ENCODE measurements around the gene IQUB.

Gene IQUB

DNA sequence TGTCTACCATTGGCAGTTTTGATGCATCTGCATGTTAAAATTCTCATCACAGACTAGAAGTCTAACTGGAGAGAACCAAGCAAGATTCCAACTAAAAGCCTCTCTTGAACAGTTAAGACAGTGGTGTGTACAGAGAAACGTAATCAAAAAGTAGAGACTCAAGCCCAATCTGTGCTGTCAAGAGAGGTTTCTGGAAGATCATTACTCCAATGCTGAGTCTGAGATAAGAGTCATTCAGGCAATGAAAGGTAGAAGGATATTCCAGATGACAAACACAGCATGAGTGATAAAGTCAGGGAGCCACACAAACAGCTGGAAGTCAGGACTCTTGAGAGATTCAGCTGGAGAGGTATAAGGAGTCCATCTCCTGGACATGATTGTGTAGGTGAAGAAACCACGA, 48.7 kb downstream of the IQUB start:
- Histone ChIP-seq H3K4me3 (ENCODE audit: low read depth, low read length) (no peak overlapping the region), H3K36me3 (ENCODE audit: control insufficient read depth in 2 of 2, insufficient read depth in 1 of 2, low read length in 2 of 2) (no peaks in the 10 kb centered on the region), H3K9me3 (ENCODE audit: control insufficient read depth, insufficient read depth, low read depth, low read length) (no peaks in the 10 kb centered on the region), H3K27ac (ENCODE audit: extremely low read depth, low read depth, low read length) (no peak overlapping the region), H3K4me1 (ENCODE audit: control insufficient read depth, insufficient read depth, low read length) (no peaks in the 10 kb centered on the region)
- ChIA-PET CTCF (no interaction called here), POLR2A (no interaction called here)
- TF ChIP-seq ZNF776 (tag by site-specific recombination; IDR thresholded peaks at IDR 0.05; ENCODE audit: borderline replicate concordance) (no peak), ZNF623 (tag by site-specific recombination; IDR thresholded peaks at IDR 0.05) (no peak), SETDB1 (IDR thresholded peaks at IDR 0.05; ENCODE audit: insufficient read length, low read length) (no peak), ZNF501 (tag by site-specific recombination; IDR thresholded peaks at IDR 0.05) (no peak), HOXD13 (CRISPR knock-in tag; IDR thresholded peaks at IDR 0.05; ENCODE audit: borderline replicate concordance) (no peak), ZNF571 (tag by site-specific recombination; IDR thresholded peaks at IDR 0.05) (no peak), ZNF560 (tag by site-specific recombination; IDR thresholded peaks at IDR 0.05; ENCODE audit: borderline replicate concordance) (no peak), ZNF624 (tag by site-specific recombination; IDR thresholded peaks at IDR 0.05) (no peak), EGR2 (tag by site-specific recombination; IDR thresholded peaks at IDR 0.05; ENCODE audit: low read depth) (no peak), ZBTB49 (tag by site-specific recombination; IDR thresholded peaks at IDR 0.05; ENCODE audit: low read depth) (no peak), ZNF558 (tag by site-specific recombination; IDR thresholded peaks at IDR 0.05) (no peak), ZNF394 (tag by site-specific recombination; IDR thresholded peaks at IDR 0.05; ENCODE audit: borderline replicate concordance) (no peak)
- TF ChIP-seq, protein P1, sequence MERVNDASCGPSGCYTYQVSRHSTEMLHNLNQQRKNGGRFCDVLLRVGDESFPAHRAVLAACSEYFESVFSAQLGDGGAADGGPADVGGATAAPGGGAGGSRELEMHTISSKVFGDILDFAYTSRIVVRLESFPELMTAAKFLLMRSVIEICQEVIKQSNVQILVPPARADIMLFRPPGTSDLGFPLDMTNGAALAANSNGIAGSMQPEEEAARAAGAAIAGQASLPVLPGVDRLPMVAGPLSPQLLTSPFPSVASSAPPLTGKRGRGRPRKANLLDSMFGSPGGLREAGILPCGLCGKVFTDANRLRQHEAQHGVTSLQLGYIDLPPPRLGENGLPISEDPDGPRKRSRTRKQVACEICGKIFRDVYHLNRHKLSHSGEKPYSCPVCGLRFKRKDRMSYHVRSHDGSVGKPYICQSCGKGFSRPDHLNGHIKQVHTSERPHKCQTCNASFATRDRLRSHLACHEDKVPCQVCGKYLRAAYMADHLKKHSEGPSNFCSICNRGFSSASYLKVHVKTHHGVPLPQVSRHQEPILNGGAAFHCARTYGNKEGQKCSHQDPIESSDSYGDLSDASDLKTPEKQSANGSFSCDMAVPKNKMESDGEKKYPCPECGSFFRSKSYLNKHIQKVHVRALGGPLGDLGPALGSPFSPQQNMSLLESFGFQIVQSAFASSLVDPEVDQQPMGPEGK (tag by site-specific recombination; IDR thresholded peaks at IDR 0.05), result no peak
- TF ChIP-seq, protein P2, sequence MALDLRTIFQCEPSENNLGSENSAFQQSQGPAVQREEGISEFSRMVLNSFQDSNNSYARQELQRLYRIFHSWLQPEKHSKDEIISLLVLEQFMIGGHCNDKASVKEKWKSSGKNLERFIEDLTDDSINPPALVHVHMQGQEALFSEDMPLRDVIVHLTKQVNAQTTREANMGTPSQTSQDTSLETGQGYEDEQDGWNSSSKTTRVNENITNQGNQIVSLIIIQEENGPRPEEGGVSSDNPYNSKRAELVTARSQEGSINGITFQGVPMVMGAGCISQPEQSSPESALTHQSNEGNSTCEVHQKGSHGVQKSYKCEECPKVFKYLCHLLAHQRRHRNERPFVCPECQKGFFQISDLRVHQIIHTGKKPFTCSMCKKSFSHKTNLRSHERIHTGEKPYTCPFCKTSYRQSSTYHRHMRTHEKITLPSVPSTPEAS (tag by site-specific recombination; IDR thresholded peaks at IDR 0.05), result no peak

GRCh38 chr7:123485187-123485586, 49.2 kb downstream of the IQUB start:
- no peak overlapping the region for H3K4me3 ChIP-seq (ENCODE audit: low read depth, low read length)
- CTCF ChIA-PET, result interaction anchor here (1.0 kb wide), 1 partner anchor 9 kb away, joined by 3 read pairs; no protein-coding TSS in a partner anchor
- H3K9me3 ChIP-seq (ENCODE audit: control insufficient read depth, insufficient read depth, low read depth, low read length), result no peaks in the 10 kb centered on the region
- TF ChIP-seq ZNF398 (tag by site-specific recombination; IDR thresholded peaks at IDR 0.05) (peak; percentile 39; the same call in 1 of the 2 replicates), ZNF629 (tag by site-specific recombination; IDR thresholded peaks at IDR 0.05) (peak; percentile 54), ZBTB21 (tag by site-specific recombination; IDR thresholded peaks at IDR 0.05) (peak; percentile 62; the same call in 1 of the 2 replicates), ZNF585B (tag by site-specific recombination; IDR thresholded peaks at IDR 0.05) (no peak), RBAK (tag by site-specific recombination; IDR thresholded peaks at IDR 0.05) (no peak), ZNF335 (tag by site-specific recombination; conservative IDR thresholded peaks at IDR 0.05) (0 out of 2 replicates have a peak, but pooled peaks have one; percentile 22), ZNF558 (tag by site-specific recombination; IDR thresholded peaks at IDR 0.05) (peak; percentile 17; the same call in 1 of the 2 replicates)
- TF ChIP-seq, protein P3, sequence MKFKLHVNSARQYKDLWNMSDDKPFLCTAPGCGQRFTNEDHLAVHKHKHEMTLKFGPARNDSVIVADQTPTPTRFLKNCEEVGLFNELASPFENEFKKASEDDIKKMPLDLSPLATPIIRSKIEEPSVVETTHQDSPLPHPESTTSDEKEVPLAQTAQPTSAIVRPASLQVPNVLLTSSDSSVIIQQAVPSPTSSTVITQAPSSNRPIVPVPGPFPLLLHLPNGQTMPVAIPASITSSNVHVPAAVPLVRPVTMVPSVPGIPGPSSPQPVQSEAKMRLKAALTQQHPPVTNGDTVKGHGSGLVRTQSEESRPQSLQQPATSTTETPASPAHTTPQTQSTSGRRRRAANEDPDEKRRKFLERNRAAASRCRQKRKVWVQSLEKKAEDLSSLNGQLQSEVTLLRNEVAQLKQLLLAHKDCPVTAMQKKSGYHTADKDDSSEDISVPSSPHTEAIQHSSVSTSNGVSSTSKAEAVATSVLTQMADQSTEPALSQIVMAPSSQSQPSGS (tag by site-specific recombination; IDR thresholded peaks at IDR 0.05; ENCODE audit: low read depth), result peak; percentile 19; the same call in 1 of the 2 replicates
- POLR2A ChIA-PET, result no interaction called here
- H3K36me3 ChIP-seq (ENCODE audit: control insufficient read depth in 2 of 2, insufficient read depth in 1 of 2, low read length in 2 of 2), result no peaks in the 10 kb centered on the region
- no peaks in the 10 kb centered on the region for H3K4me1 ChIP-seq (ENCODE audit: control insufficient read depth, insufficient read depth, low read length)
- no peak overlapping the region for H3K27ac ChIP-seq (ENCODE audit: extremely low read depth, low read depth, low read length)

Data from HEK293 (cell line).